Endothelial cell of umbilical vein (primary cell): ENCODE results near the gene CHN2. TPM values are rescaled to one million over a fixed set of nuclear protein-coding genes. Genes with fewer than 3 reads are reported as not detected.

Experiments
- BruUV-seq: library from RNA; stranded (reverse); fragments of 400-500 nt; replicated peaks from 2 replicates; lab custom pipeline; 2021; lab: Mats Ljungman, UMichigan
- CTCF ChIA-PET: fragments of 300-600, 350-600 bp; sonication (Branson Sonifier 250); formaldehyde crosslinking; loops from one replicate; lab custom pipeline; 2021; ENCODE audit warnings: antibody characterized with exemption, inconsistent platforms; lab: Charles Lee
- POLR2A ChIA-PET: fragments of 300-600, 350-600 bp; sonication (Branson Sonifier 250); formaldehyde crosslinking; loops from one replicate; lab custom pipeline; 2021; ENCODE audit warnings: antibody characterized with exemption, inconsistent platforms; lab: Charles Lee
- DNase-seq: peaks from one replicate; pipeline ENCODE4 v3.0.0-alpha.2; 2011; ENCODE audit warnings: low read depth, low spot score
- FAIRE-seq: peaks from 2 replicates; lab custom pipeline; 2011; peaks lifted over from hg19 to GRCh38; lab: Jason Lieb, UNC
- H2AFZ ChIP-seq: 2 replicates; pipeline ENCODE4 v1.6.0; 2012; ENCODE audit warnings: low read depth, low read length, control low read depth, inconsistent platforms
- H3K27ac ChIP-seq: 2 replicates; pipeline ENCODE4 v1.5.1; 2011; ENCODE audit warnings: low read depth, mild to moderate bottlenecking, control low read depth, low read length, moderate library complexity; ENCODE audit not compliant: insufficient read depth
- H3K27me3 ChIP-seq, 2 experiments: 2 replicates each; pipeline versions ENCODE4 v1.6.0 to v1.6.1; 2011; ENCODE audit warnings: low read length in 2 of 2, mixed read lengths in 1 of 2; ENCODE audit not compliant: control insufficient read depth in 2 of 2, insufficient read depth in 2 of 2
- H3K36me3 ChIP-seq, 2 experiments: 2 replicates in 1 of 2; 3 replicates in 1 of 2; pipeline ENCODE4 v1.5.1; 2011; ENCODE audit warnings: low read length in 2 of 2, mild to moderate bottlenecking in 1 of 2, moderate library complexity in 1 of 2; ENCODE audit not compliant: control insufficient read depth in 2 of 2, insufficient read depth in 2 of 2; ENCODE audit errors: extremely low read depth in 1 of 2
- H3K4me1 ChIP-seq: 3 replicates; pipeline ENCODE4 v1.5.1; 2011; ENCODE audit warnings: mild to moderate bottlenecking, low read length; ENCODE audit not compliant: control insufficient read depth, insufficient read depth; ENCODE audit errors: extremely low read depth
- H3K4me2 ChIP-seq: 2 replicates; pipeline ENCODE4 v1.6.1; 2011; ENCODE audit warnings: low read length, control low read depth, mixed read lengths; ENCODE audit not compliant: insufficient read depth
- H3K4me3 ChIP-seq, 3 experiments: fragments of 200-600 bp in 1 of 3; sonication (generic), shearing (Covaris generic) in 1 of 3; replicated peaks in 1 of 3; 2 replicates each; pipeline ENCODE4 v1.5.1; 2011 to 2016; ENCODE audit warnings: control low read depth in 3 of 3, low read length in 3 of 3, mild to moderate bottlenecking in 2 of 3, inconsistent platforms in 1 of 3, low read depth in 1 of 3, moderate library complexity in 1 of 3; ENCODE audit not compliant: insufficient read depth in 1 of 3
- H3K79me2 ChIP-seq: 2 replicates; pipeline ENCODE4 v1.6.0; 2012; ENCODE audit warnings: low read length, inconsistent platforms; ENCODE audit not compliant: control insufficient read depth, insufficient read depth
- H3K9ac ChIP-seq: replicated peaks from 2 replicates; pipeline ENCODE3; 2011; ENCODE audit warnings: low read length, control low read depth; ENCODE audit not compliant: insufficient read depth; ENCODE audit errors: extremely low read depth
- H3K9me1 ChIP-seq: replicated peaks from 3 replicates; pipeline ENCODE4 v1.6.0; 2011; ENCODE audit warnings: mild to moderate bottlenecking, low read length; ENCODE audit not compliant: control insufficient read depth, insufficient read depth; ENCODE audit errors: extremely low read depth
- H3K9me3 ChIP-seq: replicated peaks from 2 replicates; pipeline ENCODE4 v1.5.1; 2012; ENCODE audit warnings: low read length, inconsistent platforms; ENCODE audit not compliant: control insufficient read depth, insufficient read depth
- H4K20me1 ChIP-seq: replicated peaks from 2 replicates; pipeline ENCODE3; 2011; ENCODE audit warnings: mild to moderate bottlenecking, low read length; ENCODE audit not compliant: control insufficient read depth, insufficient read depth; ENCODE audit errors: extremely low read depth
- CTCF ChIP-seq, 2 donors: IDR thresholded peaks; 1 replicate in 1 of 2; 2 replicates in 1 of 2; pipeline ENCODE4 v1.5.1; 2011; ENCODE audit warnings: low read length in 2 of 2, mild to moderate bottlenecking in 2 of 2, moderate library complexity in 2 of 2, control low read depth in 1 of 2, inconsistent platforms in 1 of 2, low read depth in 1 of 2; ENCODE audit not compliant: insufficient read depth in 1 of 2; ENCODE audit errors: extremely low read depth in 1 of 2
- EZH2 ChIP-seq: IDR thresholded peaks from 2 replicates; pipeline ENCODE4 v1.6.1; 2012; ENCODE audit warnings: borderline replicate concordance, low read depth, mild to moderate bottlenecking, moderate library complexity, low read length, inconsistent platforms; ENCODE audit not compliant: severe bottlenecking
- FOS ChIP-seq: IDR thresholded peaks from 2 replicates; pipeline ENCODE4 v1.6.1; 2011; ENCODE audit warnings: mild to moderate bottlenecking, low read length, moderate library complexity, borderline replicate concordance; ENCODE audit not compliant: insufficient read depth
- GATA2 ChIP-seq: IDR thresholded peaks from 2 replicates; pipeline ENCODE4 v1.7.0; 2011; ENCODE audit warnings: low read depth, mild to moderate bottlenecking, moderate library complexity, mixed read lengths, low read length; ENCODE audit not compliant: insufficient read length, insufficient read depth
- JUN ChIP-seq: IDR thresholded peaks from 2 replicates; pipeline ENCODE4 v1.6.1; 2011; ENCODE audit warnings: borderline replicate concordance, low read depth; ENCODE audit not compliant: insufficient read length, insufficient read depth
- MAX ChIP-seq: IDR thresholded peaks from 2 replicates; pipeline ENCODE4 v1.6.1; 2011; ENCODE audit not compliant: insufficient read depth, insufficient read length
- MYC ChIP-seq: IDR thresholded peaks from one replicate; pipeline ENCODE4 v1.6.1; 2011; ENCODE audit warnings: mild to moderate bottlenecking, low read depth, low read length
- POLR2A ChIP-seq: IDR thresholded peaks from 2 replicates; pipeline ENCODE4 v1.6.1; 2012; ENCODE audit warnings: low read depth, mild to moderate bottlenecking, control low read depth, low read length
- POLR2AphosphoS5 ChIP-seq: IDR thresholded peaks from 2 replicates; pipeline ENCODE4 v1.6.1; 2012; ENCODE audit warnings: low read depth, mild to moderate bottlenecking, control low read depth, low read length, moderate library complexity; ENCODE audit not compliant: insufficient read depth
- dilution Hi-C: fragments of 300-500 bp; cut with MboI; formaldehyde crosslinking; loops from one replicate; pipeline ENCODE4 v1.15.0; 2019; ENCODE audit warnings: low sequenced_read_pairs; ENCODE audit not compliant: extremely low pct_ligation_motif_present
- intact Hi-C: fragments of 100-400 bp; cut with micrococcal nuclease; formaldehyde crosslinking; loops from one replicate; pipeline ENCODE4 v1.10.0; 2022
- polyA plus RNA-seq, 4 experiments: library from polyadenylated mRNA; depleted of rRNA in 3 of 4; stranded (reverse) in 3 of 4; unstranded in 1 of 4; fragments of >200 nt; gene quantifications; 2 replicates each; pipeline versions ENCODE4 v1.2.1 to v1.2.3, GENCODE V29; 2011 to 2012; ENCODE audit warnings: missing spikeins in 1 of 4
- total RNA-seq: library from RNA; stranded (reverse); gene quantifications from 2 replicates; pipeline ENCODE4 v1.2.3, GENCODE V29; 2021

CHN2 gene
- total and polyA plus RNA-seq, 2 donors (not counting 3 experiments of a cell fraction or from before 2014, with no cell fraction given) = 1.4 to 5.0 TPM

GRCh38 chr7:29302666-29303395 is 108.3 kb downstream of the CHN2 start:
- Histone ChIP-seq H3K27ac (no peak overlapping the region), H2AFZ (no peak overlapping the region), H3K4me1 (peaks cover 18% of the 10 kb centered on the region), H4K20me1 (no peaks in the 10 kb centered on the region), H3K9me3 (no peaks in the 10 kb centered on the region), H3K36me3 (no peaks in the 10 kb centered on the region), H3K79me2 (no peaks in the 10 kb centered on the region), H3K27me3 (no peaks in the 10 kb centered on the region), H3K9ac (no peak overlapping the region), H3K9me1 (no peaks in the 10 kb centered on the region), H3K4me3 (no peak overlapping the region), H3K4me2 (no peak overlapping the region)
- POLR2A ChIA-PET = no interaction called here
- no peak for DNase-seq
- no peak for TF ChIP-seq CTCF (IDR thresholded peaks at IDR 0.05; ENCODE audit: extremely low read depth in 1 of 2, insufficient read depth in 1 of 2, low read depth in 1 of 2, low read length in 2 of 2)
- no peak for TF ChIP-seq FOS
- no peak for TF ChIP-seq MAX
- TF ChIP-seq POLR2AphosphoS5 = no peak
- TF ChIP-seq EZH2 = no peak
- TF ChIP-seq POLR2A = no peak
- TF ChIP-seq JUN = no peak
- no peak for TF ChIP-seq MYC
- TF ChIP-seq GATA2 = no peak
- dilution Hi-C loops (no loop called here), intact Hi-C loops (no loop called here)
- BruUV-seq = no TSS peak
- CTCF ChIA-PET = interaction anchor here (4.2 kb wide), 1 partner anchor 113 kb away, joined by 21 read pairs; no protein-coding TSS in a partner anchor
- no peak for FAIRE-seq
